HepG2 (cell line): ENCODE results near the gene LANCL1. TPM values are rescaled to one million over a fixed set of nuclear protein-coding genes. Genes with fewer than 3 reads are reported as not detected.

Experiments used
- AHR ChIP-seq: IDR thresholded peaks from 2 replicates; pipeline ENCODE4 v1.6.1; 2018; ENCODE audit warnings: missing genetic modification reagents, missing compliant biosample characterization
- CAMTA2 ChIP-seq: sonication (generic); formaldehyde crosslinking; IDR thresholded peaks from 2 replicates; pipeline ENCODE4 v1.4.0; 2020; ENCODE audit warnings: mild to moderate bottlenecking, missing genetic modification reagents, borderline replicate concordance
- CCDC6 ChIP-seq: sonication (generic); formaldehyde crosslinking; IDR thresholded peaks from 2 replicates; pipeline ENCODE4 v1.8.1; 2022; ENCODE audit warnings: mild to moderate bottlenecking, missing genetic modification reagents, moderate library complexity
- FOXK1 ChIP-seq: sonication (generic); formaldehyde crosslinking; IDR thresholded peaks from 2 replicates; pipeline ENCODE4 v1.4.0; 2020; ENCODE audit warnings: low read depth, missing genetic modification reagents, borderline replicate concordance
- HDAC6 ChIP-seq: fragments of 200-600 bp; sonication (generic); IDR thresholded peaks from 2 replicates; pipeline ENCODE4 v1.7.0; 2017; ENCODE audit warnings: mild to moderate bottlenecking, antibody characterized with exemption, low read length, low read depth
- KDM5A ChIP-seq: fragments of 200-600 bp; sonication (generic); IDR thresholded peaks from 2 replicates; pipeline ENCODE4 v1.7.0; 2018; ENCODE audit warnings: antibody characterized with exemption, mild to moderate bottlenecking, low read length, borderline replicate concordance
- MBD4 ChIP-seq: IDR thresholded peaks from 2 replicates; pipeline ENCODE4 v1.6.1; 2012; ENCODE audit warnings: low read length, inconsistent platforms, borderline replicate concordance
- MXD1 ChIP-seq: sonication (generic); formaldehyde crosslinking; IDR thresholded peaks from 2 replicates; pipeline ENCODE4 v1.4.0; 2020; ENCODE audit warnings: mild to moderate bottlenecking, missing genetic modification reagents
- PRDM10 ChIP-seq: sonication (generic); formaldehyde crosslinking; IDR thresholded peaks from 2 replicates; pipeline ENCODE4 v1.4.0; 2020; ENCODE audit warnings: low read depth, missing genetic modification reagents
- SETDB1 ChIP-seq: sonication (generic); formaldehyde crosslinking; IDR thresholded peaks from 2 replicates; pipeline ENCODE4 v1.5.1; 2020; ENCODE audit warnings: missing genetic modification reagents, mild to moderate bottlenecking, borderline replicate concordance
- ZBTB39 ChIP-seq: sonication (generic); formaldehyde crosslinking; IDR thresholded peaks from 2 replicates; pipeline ENCODE4 v1.5.0; 2020; ENCODE audit warnings: missing genetic modification reagents
- ZFY ChIP-seq: sonication (generic); formaldehyde crosslinking; IDR thresholded peaks from 2 replicates; pipeline ENCODE4 v1.4.0; 2020; ENCODE audit warnings: missing genetic modification reagents
- ZKSCAN1 ChIP-seq: fragments of 150-350 bp; IDR thresholded peaks from 2 replicates; pipeline ENCODE4 v1.6.1; 2014; ENCODE audit warnings: low read length
- ZNF12 ChIP-seq: sonication (generic); formaldehyde crosslinking; IDR thresholded peaks from 2 replicates; pipeline ENCODE4 v1.5.0; 2020; ENCODE audit warnings: missing genetic modification reagents
- ZNF350 ChIP-seq: sonication (generic); formaldehyde crosslinking; IDR thresholded peaks from 2 replicates; pipeline ENCODE4 v1.4.0; 2020; ENCODE audit warnings: mild to moderate bottlenecking, low read depth, missing genetic modification reagents, borderline replicate concordance
- ZNF430 ChIP-seq: sonication (generic); formaldehyde crosslinking; IDR thresholded peaks from 2 replicates; pipeline ENCODE4 v1.9.0; 2021; ENCODE audit warnings: mild to moderate bottlenecking, missing genetic modification reagents
- ZNF512 ChIP-seq: sonication (generic); formaldehyde crosslinking; IDR thresholded peaks from 2 replicates; pipeline ENCODE4 v1.4.0; 2020; ENCODE audit warnings: mild to moderate bottlenecking, missing genetic modification reagents
- ZNF784 ChIP-seq: sonication (generic); formaldehyde crosslinking; IDR thresholded peaks from 2 replicates; pipeline ENCODE4 v1.5.1; 2020; ENCODE audit warnings: missing genetic modification reagents, mild to moderate bottlenecking, borderline replicate concordance
- ZNF841 ChIP-seq: sonication (generic); formaldehyde crosslinking; IDR thresholded peaks from 2 replicates; pipeline ENCODE4 v1.8.1; 2023; ENCODE audit warnings: missing genetic modification reagents, borderline replicate concordance
- ZSCAN5A ChIP-seq: sonication (generic); formaldehyde crosslinking; IDR thresholded peaks from 2 replicates; pipeline ENCODE4 v1.8.0; 2022; ENCODE audit warnings: mild to moderate bottlenecking, missing genetic modification reagents, borderline replicate concordance
- polyA plus RNA-seq, 8 experiments: library from polyadenylated mRNA; depleted of rRNA in 3 of 8; stranded (reverse) in 7 of 8; unstranded in 1 of 8; fragments of >200 nt; fragmentation: Illumina TruSeq in 4 of 8; extraction: Trizol in 4 of 8; gene quantifications; 2 replicates each; pipeline versions ENCODE4 v1.2.1 to v1.2.3, GENCODE V29; 2011 to 2016; ENCODE audit warnings: low read depth in 4 of 8, missing spikeins in 1 of 8, mixed read lengths in 1 of 8; ENCODE audit not compliant: insufficient read depth in 1 of 8
- total RNA-seq, 5 experiments: library from RNA; depleted of rRNA; stranded (reverse); fragments of >200 nt; fragmentation: Illumina TruSeq; extraction: Trizol; gene quantifications; 2 replicates each; pipeline ENCODE4 v1.2.3, GENCODE V29; 2016; ENCODE audit warnings: low read depth in 1 of 5

Gene LANCL1
- total and polyA plus RNA-seq, 2 of the 13 experiments (the other 11 are each of a cell fraction or from before 2014, with no cell fraction given): 53.5 to 67.7 TPM

GRCh38 chr2:210477496-210477895, 937 bp upstream of the LANCL1 start (continued):
- no peak for TF ChIP-seq ZNF784
- no peak for TF ChIP-seq SETDB1 (CRISPR knock-in tag)
- TF ChIP-seq CCDC6: 0 out of 2 replicates have a peak, but pooled peaks have one; percentile 36
- TF ChIP-seq ZKSCAN1: no peak; the same call in 1 of the 2 replicates
- TF ChIP-seq ZNF512: no peak
- TF ChIP-seq MXD1 (CRISPR knock-in tag): no peak
- no peak for TF ChIP-seq AHR
- TF ChIP-seq ZSCAN5A (CRISPR knock-in tag): peak; percentile 66; the same call in 1 of the 2 replicates
- TF ChIP-seq FOXK1: peak; percentile 34; the same call in 1 of the 2 replicates
- TF ChIP-seq CAMTA2 (CRISPR knock-in tag): no peak
- TF ChIP-seq ZNF841 (CRISPR knock-in tag): no peak
- TF ChIP-seq ZFY (CRISPR knock-in tag): peak; percentile 46; the same call in 1 of the 2 replicates
- no peak for TF ChIP-seq HDAC6
- TF ChIP-seq MBD4: no peak
- no peak for TF ChIP-seq ZBTB39 (CRISPR knock-in tag)
- TF ChIP-seq ZNF350: no peak
- no peak for TF ChIP-seq ZNF12 (CRISPR knock-in tag)
- TF ChIP-seq KDM5A: peak; percentile 83; the same call in 1 of the 2 replicates
- TF ChIP-seq PRDM10 (CRISPR knock-in tag): no peak
- TF ChIP-seq ZNF430 (CRISPR knock-in tag): no peak
